Memory B cell (primary cell): Measurements from ENCODE around the gene LAGE3.

Source experiments
- ATAC-seq: fragments of 150-1000 bp; cut with Tn5 transposase; 2 replicates; pipeline ENCODE4 v1.10.0; 2021; ENCODE audit warnings: low read depth, mild to moderate bottlenecking, moderate library complexity
- DNase-seq, 2 donors: peaks; one replicate each; pipeline ENCODE4 v3.0.0; 2022; ENCODE audit warnings: low spot score in 2 of 2
- H3K27ac Mint-ChIP-seq: one replicate; pipeline ENCODE4 v1.8.0; 2022; ENCODE audit warnings: mild to moderate bottlenecking, moderate library complexity, mixed read lengths
- H3K27me3 Mint-ChIP-seq: one replicate; pipeline ENCODE4 v1.8.0; 2022; ENCODE audit warnings: mixed read lengths
- H3K36me3 Mint-ChIP-seq: one replicate; pipeline ENCODE4 v1.8.0; 2022; ENCODE audit warnings: mild to moderate bottlenecking, mixed read lengths
- H3K4me1 Mint-ChIP-seq: one replicate; pipeline ENCODE4 v1.8.0; 2022; ENCODE audit warnings: mixed read lengths
- H3K4me3 Mint-ChIP-seq: one replicate; pipeline ENCODE4 v1.8.0; 2022; ENCODE audit warnings: mild to moderate bottlenecking, moderate library complexity, mixed read lengths
- H3K9me3 Mint-ChIP-seq: one replicate; pipeline ENCODE4 v1.8.0; 2022; ENCODE audit warnings: mixed read lengths

LAGE3 gene

DNA sequence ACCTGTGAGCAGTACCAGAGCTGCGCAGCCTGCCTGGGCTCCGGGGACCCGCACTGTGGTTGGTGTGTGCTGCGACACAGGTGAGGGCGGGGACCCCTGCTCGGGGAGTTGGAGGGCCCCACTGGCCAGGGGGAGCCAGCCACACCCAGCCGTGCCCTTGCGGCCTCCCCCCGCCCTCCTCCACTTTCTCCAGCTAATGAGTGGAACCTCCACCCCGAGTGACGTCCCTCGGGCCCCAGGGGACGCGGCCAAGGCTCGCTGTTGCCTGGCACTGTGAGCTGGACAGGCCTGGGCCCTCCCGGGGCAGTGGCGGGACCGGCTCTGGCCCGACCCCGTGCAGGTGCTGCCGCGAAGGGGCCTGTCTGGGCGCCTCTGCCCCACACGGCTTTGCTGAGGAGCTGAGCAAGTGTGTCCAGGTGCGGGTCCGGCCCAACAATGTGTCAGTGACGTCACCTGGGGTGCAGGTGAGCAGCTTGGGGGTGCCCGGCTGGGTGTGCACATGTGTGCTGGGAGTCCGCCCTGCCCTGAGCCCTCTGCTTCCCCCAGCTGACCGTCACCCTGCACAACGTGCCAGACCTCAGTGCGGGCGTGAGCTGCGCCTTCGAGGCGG is 15.4 kb downstream of the LAGE3 start:
- Mint-ChIP-seq H3K4me3 (no peak overlapping the region), H3K36me3 (peaks cover 8% of the 10 kb centered on the region), H3K27ac (no peak overlapping the region), H3K9me3 (no peaks in the 10 kb centered on the region), H3K27me3 (no peaks in the 10 kb centered on the region), H3K4me1 (peaks cover 14% of the 10 kb centered on the region)
- ATAC-seq (no peak), DNase-seq (no peak)

DNA sequence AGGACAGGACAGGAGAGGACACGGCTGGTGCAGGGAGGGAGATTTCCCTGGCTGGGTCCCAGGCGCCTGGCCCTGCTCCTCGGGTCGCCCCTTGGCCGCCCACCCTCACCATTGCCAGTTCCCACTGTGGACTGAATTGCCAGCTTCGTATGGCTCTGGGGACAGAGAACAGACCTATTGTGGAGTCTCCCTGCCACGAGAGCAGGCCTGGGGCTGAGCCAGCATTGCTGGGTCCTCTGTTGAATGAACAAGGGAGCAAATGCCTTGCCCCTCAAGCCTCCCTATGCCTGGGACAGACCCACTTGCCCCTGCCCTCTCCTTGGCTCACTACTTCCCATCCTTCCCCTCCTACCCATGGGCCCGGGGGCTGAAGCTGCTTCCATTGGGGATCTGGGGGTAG is 16.7 kb downstream of the LAGE3 start:
- peaks cover 8% of the 10 kb centered on the region for H3K36me3 Mint-ChIP-seq
- no peaks in the 10 kb centered on the region for H3K27me3 Mint-ChIP-seq
- H3K4me1 Mint-ChIP-seq, result peaks cover 15% of the 10 kb centered on the region
- no peaks in the 10 kb centered on the region for H3K9me3 Mint-ChIP-seq
- ATAC-seq (no peak), DNase-seq (no peak)
- no peak overlapping the region for H3K27ac Mint-ChIP-seq
- no peak overlapping the region for H3K4me3 Mint-ChIP-seq

DNA sequence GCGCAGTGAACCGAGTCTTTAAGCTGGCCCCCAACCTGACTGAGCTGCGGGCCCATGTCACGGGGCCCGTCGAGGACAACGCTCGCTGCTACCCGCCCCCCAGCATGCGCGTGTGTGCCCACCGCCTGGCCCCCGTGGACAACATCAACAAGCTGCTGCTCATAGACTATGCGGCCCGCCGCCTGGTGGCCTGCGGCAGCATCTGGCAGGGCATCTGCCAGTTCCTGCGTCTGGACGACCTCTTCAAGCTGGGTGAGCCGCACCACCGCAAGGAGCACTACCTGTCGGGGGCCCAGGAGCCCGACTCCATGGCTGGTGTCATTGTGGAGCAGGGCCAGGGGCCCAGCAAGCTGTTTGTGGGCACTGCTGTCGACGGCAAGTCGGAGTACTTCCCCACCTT is 18.8 kb downstream of the LAGE3 start:
- Mint-ChIP-seq H3K4me1 (peaks cover 17% of the 10 kb centered on the region), H3K36me3 (peaks cover 6% of the 10 kb centered on the region), H3K9me3 (no peaks in the 10 kb centered on the region), H3K4me3 (peak overlapping the region; percentile 69), H3K27me3 (no peaks in the 10 kb centered on the region), H3K27ac (no peak overlapping the region)
- DNase-seq, result no peak
- no peak for ATAC-seq

DNA sequence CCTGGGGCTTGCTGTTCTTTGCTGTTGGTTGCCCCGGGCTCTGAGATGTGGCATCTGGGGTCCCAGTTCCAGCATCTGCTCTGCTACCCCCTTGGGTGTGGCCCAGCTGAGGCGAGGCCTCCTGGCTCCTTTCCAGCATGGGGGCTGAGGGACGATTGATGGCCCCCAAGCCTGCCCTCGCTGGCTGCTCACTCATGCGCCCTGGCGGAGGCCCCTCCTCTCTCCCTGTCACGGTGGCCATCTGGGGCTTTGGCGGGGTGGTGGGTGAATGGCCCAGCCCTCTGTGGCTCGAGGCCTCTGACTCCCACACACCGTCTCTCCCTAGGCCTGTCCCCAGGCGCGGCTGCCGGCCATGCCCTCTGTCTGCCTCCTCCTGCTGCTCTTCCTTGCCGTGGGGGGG is 19.2 kb downstream of the LAGE3 start:
- Mint-ChIP-seq H3K9me3 (no peaks in the 10 kb centered on the region), H3K4me1 (peaks cover 17% of the 10 kb centered on the region), H3K27me3 (no peaks in the 10 kb centered on the region), H3K27ac (no peak overlapping the region), H3K36me3 (peaks cover 6% of the 10 kb centered on the region), H3K4me3 (peak overlapping the region; percentile 69)
- no peak for DNase-seq
- no peak for ATAC-seq

DNA sequence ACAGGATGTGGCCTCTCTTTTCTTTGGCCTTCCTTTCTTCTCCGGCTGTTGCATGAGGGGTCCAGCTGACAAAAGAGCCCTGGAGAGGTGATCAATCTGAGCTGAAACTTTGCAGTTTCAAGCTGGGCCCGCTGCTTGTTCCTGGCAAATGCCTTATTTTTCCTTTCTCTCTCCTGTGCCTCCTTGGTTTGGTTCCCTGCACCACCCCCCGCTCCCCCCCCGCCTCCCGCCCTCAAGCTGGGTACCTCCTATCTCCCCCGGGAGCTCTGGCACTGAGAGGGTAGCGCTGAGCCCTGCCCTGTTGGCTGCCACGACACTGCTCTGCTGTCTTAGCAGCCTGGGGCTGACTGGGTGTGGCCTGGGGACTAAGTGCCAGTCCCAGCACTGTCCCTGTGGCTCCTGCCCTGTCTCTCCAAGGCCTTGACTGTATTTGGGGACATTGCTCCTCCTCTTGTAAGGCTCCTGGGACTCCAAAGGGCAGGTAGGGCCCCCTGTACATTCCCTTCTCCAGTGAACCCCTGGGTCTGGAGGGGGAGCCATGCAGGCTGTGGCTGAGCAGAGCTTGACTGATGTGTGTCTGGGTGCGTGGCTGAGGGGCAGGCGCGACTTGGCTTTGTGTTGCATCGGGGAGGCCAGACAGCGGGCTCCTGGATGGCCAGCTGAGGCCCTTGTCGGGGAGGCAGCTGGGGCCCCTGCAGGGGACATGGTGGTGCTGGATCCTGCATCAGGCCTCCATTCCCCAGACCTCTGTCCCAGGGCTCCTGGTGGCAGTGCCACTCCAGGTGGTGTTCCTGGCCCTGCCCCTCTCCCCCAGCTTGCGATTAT is 19.9 kb downstream of the LAGE3 start:
- H3K9me3 Mint-ChIP-seq, result no peaks in the 10 kb centered on the region
- H3K36me3 Mint-ChIP-seq, result peaks cover 6% of the 10 kb centered on the region
- H3K4me1 Mint-ChIP-seq, result peaks cover 17% of the 10 kb centered on the region
- no peak for DNase-seq
- no peaks in the 10 kb centered on the region for H3K27me3 Mint-ChIP-seq
- ATAC-seq, result peak; percentile 17
- H3K4me3 Mint-ChIP-seq, result peak overlapping the region; percentile 83
- H3K27ac Mint-ChIP-seq, result no peak overlapping the region

DNA sequence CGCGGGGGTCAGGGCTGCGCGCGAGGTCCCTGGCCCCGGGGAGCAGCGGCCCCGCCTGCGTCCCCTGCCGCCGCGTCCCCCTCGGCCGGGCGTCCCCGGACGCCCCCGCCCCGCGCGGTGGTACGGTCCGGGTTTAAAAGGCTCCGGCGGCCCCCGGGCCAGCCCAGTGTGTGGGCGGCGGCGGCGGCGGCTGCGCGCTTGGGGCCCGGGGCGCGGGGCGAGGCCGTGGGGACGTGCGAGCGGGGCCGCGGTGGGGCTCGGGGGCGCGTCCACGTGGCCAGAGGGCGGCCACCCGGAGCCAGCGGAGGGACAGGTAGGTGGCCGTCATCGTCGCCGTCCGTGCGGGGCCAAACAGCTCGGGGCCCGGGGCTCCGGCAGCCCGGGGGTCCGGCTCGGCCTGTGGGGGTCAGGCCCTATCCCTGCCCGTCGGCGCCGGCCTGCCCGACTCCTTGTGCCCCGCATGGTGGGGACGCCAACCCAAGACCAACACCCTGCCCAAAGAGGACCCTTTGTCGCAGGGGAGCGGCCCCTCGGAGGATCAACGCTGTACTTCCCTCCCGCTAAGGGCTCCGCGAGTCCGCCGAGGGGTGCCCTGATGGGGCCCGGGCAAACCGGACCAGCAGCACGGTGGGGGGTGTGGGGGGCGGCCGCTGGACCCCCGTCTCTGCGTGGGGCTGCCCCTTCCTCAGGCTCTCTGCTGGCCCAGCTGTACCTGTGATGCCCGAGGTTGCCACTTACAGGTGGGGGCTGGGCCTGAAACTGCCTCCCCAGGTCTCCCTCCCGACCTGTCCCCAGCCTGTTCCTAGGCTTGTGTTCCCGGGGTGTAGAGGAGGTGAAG is 20.7 kb downstream of the LAGE3 start, which contains the start of gene PLXNA3:
TSS of gene PLXNA3 (plus strand) at position 166 of the 838 bp plus-strand sequence. CDS start 1,903 bp downstream, outside the sequence.
- Mint-ChIP-seq H3K9me3 (no peaks in the 10 kb centered on the region), H3K4me3 (peak within 1 kb of the TSS; percentile 95), H3K27me3 (no peaks in the 10 kb centered on the region), H3K27ac (peak within 1 kb of the TSS; percentile 96), H3K36me3 (peaks cover 6% of the 10 kb centered on the region), H3K4me1 (peaks cover 17% of the 10 kb centered on the region)
- peak; percentile 76 to 81 for DNase-seq
- peak; percentile 78 for ATAC-seq

DNA sequence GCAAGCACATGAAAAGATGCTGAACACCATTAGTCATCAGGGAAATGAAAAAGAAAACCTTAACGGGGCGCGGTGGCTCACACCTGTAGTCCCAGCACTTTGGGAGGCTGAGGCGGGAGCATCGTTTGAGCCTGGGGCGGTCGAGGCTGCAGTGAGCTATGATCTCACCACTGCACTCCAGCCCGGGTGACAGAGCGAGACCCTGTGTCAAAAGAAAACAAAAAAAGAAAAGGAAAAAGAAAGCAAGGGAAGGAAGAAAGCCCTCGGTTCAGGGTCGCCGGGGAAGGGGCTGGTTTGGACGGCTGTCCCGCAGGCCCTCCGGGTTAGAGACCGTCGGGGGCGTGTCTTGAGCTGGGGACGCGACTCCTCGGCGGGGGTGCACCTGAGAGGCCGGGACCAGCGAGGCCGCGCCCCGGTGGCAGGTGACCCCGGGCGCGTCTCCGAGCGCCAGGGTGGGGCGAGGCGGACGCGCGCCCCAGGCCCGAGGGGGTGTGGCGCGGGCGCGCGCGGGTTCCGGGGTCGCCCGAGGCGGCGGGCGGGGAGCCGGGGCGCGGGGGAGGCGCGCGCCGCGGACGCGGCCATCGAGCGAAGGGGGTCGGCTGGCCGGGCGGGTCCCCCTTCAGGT is 21.5 kb downstream of the LAGE3 start:
- H3K4me1 Mint-ChIP-seq, result peaks cover 15% of the 10 kb centered on the region
- peak in 1 of 2 donors; percentile 66 for DNase-seq

DNA sequence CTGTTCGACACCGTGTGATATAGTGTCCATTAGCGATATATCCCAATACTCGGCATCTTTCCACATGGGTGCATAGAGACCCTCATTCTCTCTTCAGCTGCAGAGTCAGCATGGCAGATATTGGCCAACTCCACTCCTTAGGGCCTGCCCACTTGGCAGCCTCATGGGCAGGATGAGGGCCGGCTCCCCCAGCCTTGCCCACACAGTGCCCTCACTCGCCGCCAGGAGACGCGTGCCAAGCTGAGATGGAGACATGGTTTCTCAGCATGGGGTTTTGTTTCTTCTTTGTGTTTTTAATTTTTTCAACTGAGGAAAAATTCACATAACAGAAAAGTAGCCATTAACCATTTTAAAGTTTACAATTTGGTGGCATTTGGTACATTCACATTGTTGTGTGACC is 26.3 kb downstream of the LAGE3 start:
- no peaks in the 10 kb centered on the region for H3K9me3 Mint-ChIP-seq
- H3K36me3 Mint-ChIP-seq, result peaks cover 2% of the 10 kb centered on the region
- peaks cover 4% of the 10 kb centered on the region for H3K4me1 Mint-ChIP-seq
- DNase-seq, result no peak
- no peak overlapping the region for H3K27ac Mint-ChIP-seq
- H3K27me3 Mint-ChIP-seq, result no peaks in the 10 kb centered on the region
- no peak overlapping the region for H3K4me3 Mint-ChIP-seq
- no peak for ATAC-seq

More for the DNA sequence above, 21.5 kb downstream of the LAGE3 start:
- H3K9me3 Mint-ChIP-seq, result no peaks in the 10 kb centered on the region
- H3K27me3 Mint-ChIP-seq, result no peaks in the 10 kb centered on the region
- peak overlapping the region; percentile 96 for H3K27ac Mint-ChIP-seq
- peak; percentile 77 for ATAC-seq
- peaks cover 3% of the 10 kb centered on the region for H3K36me3 Mint-ChIP-seq
- peak overlapping the region; percentile 95 for H3K4me3 Mint-ChIP-seq

DNA sequence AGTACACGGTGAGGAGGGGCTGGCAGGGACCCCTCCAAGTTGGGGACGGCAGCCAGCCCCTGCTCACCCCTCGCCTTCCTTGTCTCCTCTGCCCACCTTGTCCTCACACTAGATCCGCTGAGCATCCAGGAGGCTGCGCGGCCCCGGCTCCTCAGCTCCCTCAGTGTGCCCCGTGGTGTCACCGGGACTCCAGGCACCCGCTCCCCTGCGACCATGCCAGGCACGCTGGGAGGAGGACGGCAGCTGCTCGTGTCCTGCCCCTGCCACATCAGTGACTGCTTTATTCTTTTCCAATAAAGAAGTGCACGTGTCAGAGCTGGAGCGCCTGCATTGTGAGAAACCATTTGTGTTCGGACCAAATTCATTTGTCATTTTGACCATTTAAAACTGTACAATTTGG is 28.8 kb downstream of the LAGE3 start:
- DNase-seq, result no peak
- H3K9me3 Mint-ChIP-seq, result no peaks in the 10 kb centered on the region
- H3K4me1 Mint-ChIP-seq, result peaks cover 5% of the 10 kb centered on the region
- peaks cover 4% of the 10 kb centered on the region for H3K36me3 Mint-ChIP-seq
- no peak for ATAC-seq
- no peaks in the 10 kb centered on the region for H3K27me3 Mint-ChIP-seq
- H3K27ac Mint-ChIP-seq, result no peak overlapping the region
- no peak overlapping the region for H3K4me3 Mint-ChIP-seq

DNA sequence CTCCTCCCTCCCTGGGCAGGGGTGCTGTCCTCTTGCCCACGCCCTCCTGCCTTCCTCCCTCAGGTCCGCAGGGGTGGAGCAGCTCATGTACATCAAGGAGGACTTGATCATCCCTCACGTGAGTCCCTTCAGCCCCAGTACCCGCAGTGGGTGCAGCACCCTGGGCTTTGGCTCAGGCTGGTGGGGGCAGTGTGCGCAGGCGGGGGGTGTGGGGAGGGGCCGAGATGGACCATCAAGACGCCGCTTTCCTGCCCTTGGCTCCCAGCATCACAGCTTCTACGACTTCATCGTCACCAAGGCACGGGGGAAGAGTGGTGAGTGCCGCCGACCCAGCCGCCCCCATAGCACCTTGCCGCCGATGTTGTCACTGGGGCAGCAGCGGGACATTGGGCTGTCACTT is 29.5 kb downstream of the LAGE3 start:
- H3K36me3 Mint-ChIP-seq, result peaks cover 4% of the 10 kb centered on the region

DNA sequence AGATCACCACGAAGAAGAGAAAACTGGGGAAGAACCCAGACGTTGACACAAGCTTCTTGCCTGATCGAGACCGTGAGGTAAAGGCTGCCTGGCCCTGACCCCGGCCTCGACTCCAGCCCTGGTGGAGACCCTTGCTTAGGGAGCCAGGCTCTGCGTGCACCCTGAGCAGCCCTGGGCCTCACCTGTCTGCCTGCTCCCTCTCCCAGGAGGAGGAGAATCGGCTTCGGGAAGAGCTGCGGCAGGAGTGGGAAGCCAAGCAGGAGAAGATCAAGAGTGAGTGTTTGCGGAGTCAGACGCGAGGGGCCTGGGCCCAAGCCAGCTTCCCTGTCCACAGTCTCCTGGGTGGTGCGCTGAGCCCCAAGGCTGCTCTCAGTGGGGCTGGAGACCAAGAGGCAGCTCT is 30.6 kb downstream of the LAGE3 start:
- Mint-ChIP-seq H3K27me3 (no peaks in the 10 kb centered on the region), H3K27ac (no peak overlapping the region), H3K4me3 (no peak overlapping the region), H3K9me3 (no peaks in the 10 kb centered on the region), H3K4me1 (peaks cover 6% of the 10 kb centered on the region), H3K36me3 (peaks cover 4% of the 10 kb centered on the region)
- ATAC-seq (no peak), DNase-seq (no peak)

More for the DNA sequence above, 29.5 kb downstream of the LAGE3 start:
- Mint-ChIP-seq H3K27me3 (no peaks in the 10 kb centered on the region), H3K9me3 (no peaks in the 10 kb centered on the region), H3K4me1 (peaks cover 5% of the 10 kb centered on the region), H3K27ac (no peak overlapping the region), H3K4me3 (no peak overlapping the region)
- ATAC-seq (no peak), DNase-seq (no peak)

DNA sequence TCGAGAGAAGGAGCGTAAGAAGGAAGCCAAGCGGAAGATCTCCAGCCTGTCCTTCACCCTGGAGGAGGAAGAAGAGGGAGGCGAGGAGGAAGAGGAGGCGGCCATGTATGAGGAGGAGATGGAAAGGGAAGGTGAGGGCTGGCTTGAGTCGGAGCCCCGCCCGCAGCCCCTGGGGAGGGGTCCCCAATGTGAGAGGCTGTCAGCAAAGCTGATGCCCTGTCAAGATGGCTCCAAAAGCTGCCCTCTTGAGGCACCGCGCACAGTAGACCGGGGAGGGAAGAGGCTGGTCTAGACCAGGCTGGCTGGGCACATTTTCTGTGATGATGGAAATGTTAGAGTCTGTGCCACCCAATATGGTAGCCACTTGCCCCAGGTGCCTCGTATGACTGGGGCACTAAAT is 32.7 kb downstream of the LAGE3 start:
- H3K4me1 Mint-ChIP-seq, result peaks cover 8% of the 10 kb centered on the region
- no peaks in the 10 kb centered on the region for H3K9me3 Mint-ChIP-seq
- no peak for ATAC-seq
- H3K27ac Mint-ChIP-seq, result no peak overlapping the region
- no peak for DNase-seq
- no peaks in the 10 kb centered on the region for H3K27me3 Mint-ChIP-seq
- peaks cover 2% of the 10 kb centered on the region for H3K36me3 Mint-ChIP-seq
- no peak overlapping the region for H3K4me3 Mint-ChIP-seq

DNA sequence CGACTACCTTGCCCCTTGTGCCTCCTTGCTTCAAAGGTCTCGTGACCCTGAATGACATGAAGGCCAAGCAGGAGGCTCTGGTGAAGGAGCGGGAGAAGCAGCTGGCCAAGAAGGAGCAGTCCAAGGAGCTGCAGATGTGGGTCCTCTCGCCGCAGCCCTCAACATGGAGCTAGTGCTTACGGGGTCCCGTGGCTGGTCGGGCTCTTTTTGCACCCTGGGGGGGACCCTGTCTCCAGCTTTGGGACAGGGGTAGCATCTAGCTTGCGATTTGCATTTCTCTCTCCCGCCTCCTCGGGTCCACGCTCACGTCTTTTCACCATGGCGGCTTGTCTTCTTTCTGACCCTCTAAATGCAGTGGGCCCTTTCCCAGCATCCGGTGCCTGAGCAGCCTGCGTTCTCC is 33.3 kb downstream of the LAGE3 start:
- Mint-ChIP-seq H3K9me3 (no peaks in the 10 kb centered on the region), H3K27ac (no peak overlapping the region), H3K4me3 (no peak overlapping the region), H3K4me1 (peaks cover 8% of the 10 kb centered on the region), H3K36me3 (peaks cover 2% of the 10 kb centered on the region), H3K27me3 (no peaks in the 10 kb centered on the region)
- DNase-seq (no peak), ATAC-seq (no peak)
